CD4-positive, alpha-beta T cell treated with Interleukin-15 for 1 hour (primary cell): ENCODE results near the gene CRACDL.

Experiments used
- DNase-seq: peaks from one replicate; pipeline ENCODE4 v3.0.0-alpha.2; 2020

Gene CRACDL

GRCh38 chr2:98926601-98927000, 9.4 kb downstream of the CRACDL start:
- no peak for DNase-seq

- DNase-seq = no peak
Measured at GRCh38 chr2:98924910-98925309, 11.1 kb downstream of the CRACDL start.

- DNase-seq = no peak
Measured at GRCh38 chr2:98924038-98924830, 11.8 kb downstream of the CRACDL start.

GRCh38 chr2:98923244-98923940, 12.6 kb downstream of the CRACDL start:
- DNase-seq = no peak

- DNase-seq = no peak
Measured at GRCh38 chr2:98921062-98921461, 15.0 kb downstream of the CRACDL start.

- no peak for DNase-seq
Measured at GRCh38 chr2:98917031-98917471, 19.0 kb downstream of the CRACDL start.

GRCh38 chr2:98915751-98916358, 20.2 kb downstream of the CRACDL start:
- DNase-seq = no peak

- DNase-seq = no peak
Measured at GRCh38 chr2:98914713-98915580, 21.1 kb downstream of the CRACDL start.

GRCh38 chr2:98913916-98914712, 21.9 kb downstream of the CRACDL start:
- DNase-seq = no peak

- DNase-seq = no peak
Measured at GRCh38 chr2:98912957-98913915, 22.8 kb downstream of the CRACDL start.

GRCh38 chr2:98912221-98912851, 23.7 kb downstream of the CRACDL start:
- DNase-seq = no peak

GRCh38 chr2:98911376-98912154, 24.5 kb downstream of the CRACDL start:
- no peak for DNase-seq

GRCh38 chr2:98911126-98911375, 25.0 kb downstream of the CRACDL start:
- DNase-seq = no peak

- DNase-seq = no peak
Measured at GRCh38 chr2:98910349-98911125, 25.5 kb downstream of the CRACDL start.

- DNase-seq = no peak
Measured at GRCh38 chr2:98909317-98910211, 26.5 kb downstream of the CRACDL start.

- DNase-seq = no peak
Measured at GRCh38 chr2:98908931-98909316, 27.1 kb downstream of the CRACDL start.

- DNase-seq = no peak
Measured at GRCh38 chr2:98907966-98908905, 27.8 kb downstream of the CRACDL start.
